PFSK-1 (cell line): ENCODE data around the gene RFT1.

ENCODE experiments used
- FOXP2 ChIP-seq: optimal IDR thresholded peaks from 2 replicates; pipeline ENCODE3; 2011; ENCODE audit warnings: borderline replicate concordance, control low read depth, inconsistent platforms; ENCODE audit not compliant: insufficient read depth; ENCODE audit errors: extremely low read length, extremely low read depth
- POLR2AphosphoS5 ChIP-seq: IDR thresholded peaks from 2 replicates; pipeline ENCODE4 v1.6.1; 2012; ENCODE audit warnings: low read depth, mild to moderate bottlenecking, control low read depth, low read length, moderate library complexity
- REST ChIP-seq, 2 experiments: IDR thresholded peaks; 2 replicates each; pipeline versions ENCODE4 v1.6.1 to v1.8.0; 2011 to 2012; ENCODE audit warnings: low read depth in 2 of 2, low read length in 2 of 2, control low read depth in 1 of 2, inconsistent platforms in 1 of 2, mild to moderate bottlenecking in 1 of 2, moderate library complexity in 1 of 2; ENCODE audit not compliant: insufficient read depth in 1 of 2
- SIN3A ChIP-seq: IDR thresholded peaks from 2 replicates; pipeline ENCODE4 v1.6.1; 2012; ENCODE audit warnings: mild to moderate bottlenecking, low read length, moderate library complexity, borderline replicate concordance; ENCODE audit not compliant: insufficient read depth
- TAF1 ChIP-seq: IDR thresholded peaks from 2 replicates; pipeline ENCODE4 v1.6.1; 2012; ENCODE audit warnings: low read length, control low read depth, borderline replicate concordance; ENCODE audit not compliant: insufficient read depth

The RFT1 gene

GRCh38 chr3:53166206-53166605 is 36.0 kb upstream of the RFT1 start:
- TF ChIP-seq REST (IDR thresholded peaks at IDR 0.05; ENCODE audit: insufficient read depth in 1 of 2, low read depth in 2 of 2, low read length in 2 of 2) (no peak), POLR2AphosphoS5 (no peak), SIN3A (no peak), TAF1 (no peak), FOXP2 (no peak)

DNA sequence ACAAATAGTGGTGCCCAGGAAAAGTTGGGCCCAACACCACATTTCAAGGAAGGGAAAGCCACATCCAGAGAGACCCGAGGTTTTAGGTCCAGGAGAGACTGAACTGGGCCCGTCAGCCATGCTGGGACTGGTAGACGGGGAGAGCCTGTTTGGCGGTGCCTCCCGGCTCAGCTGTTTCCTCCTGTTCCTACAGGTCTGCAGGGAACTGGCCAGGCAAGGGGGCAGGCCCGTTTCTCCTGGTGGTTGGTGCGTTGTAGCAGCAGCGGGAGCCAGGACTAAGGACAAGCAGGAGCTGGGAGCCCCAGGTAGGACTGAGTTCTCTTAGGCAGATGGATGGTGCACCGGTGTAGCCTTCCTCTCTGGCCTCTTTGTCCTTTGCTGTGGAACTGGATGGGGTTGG is 34.7 kb upstream of the RFT1 start:
- TF ChIP-seq POLR2AphosphoS5 (no peak), SIN3A (no peak), FOXP2 (no peak), TAF1 (no peak), REST (IDR thresholded peaks at IDR 0.05; ENCODE audit: insufficient read depth in 1 of 2, low read depth in 2 of 2, low read length in 2 of 2) (no peak)

GRCh38 chr3:53163444-53164387 is 33.5 kb upstream of the RFT1 start:
- no peak for TF ChIP-seq TAF1
- TF ChIP-seq SIN3A = no peak
- no peak for TF ChIP-seq POLR2AphosphoS5
- no peak for TF ChIP-seq REST (IDR thresholded peaks at IDR 0.05; ENCODE audit: insufficient read depth in 1 of 2, low read depth in 2 of 2, low read length in 2 of 2)
- TF ChIP-seq FOXP2 = no peak

- TF ChIP-seq TAF1 = no peak
- no peak for TF ChIP-seq REST (IDR thresholded peaks at IDR 0.05; ENCODE audit: insufficient read depth in 1 of 2, low read depth in 2 of 2, low read length in 2 of 2)
- TF ChIP-seq FOXP2 = no peak
- no peak for TF ChIP-seq POLR2AphosphoS5
- no peak for TF ChIP-seq SIN3A
Measured at GRCh38 chr3:53162672-53163443, 32.6 kb upstream of the RFT1 start.
